GM12873 (cell line): ENCODE data around the gene SPRN.

Experiments
- CTCF ChIP-seq: IDR thresholded peaks from 2 replicates; pipeline ENCODE4 v1.5.1; 2012; ENCODE audit warnings: low read depth, mild to moderate bottlenecking, moderate library complexity, low read length, control low read depth; ENCODE audit not compliant: insufficient read depth; ENCODE audit errors: missing control alignments

The SPRN gene

GRCh38 chr10:133459454-133460207 lies 35.2 kb upstream of the SPRN start:
- no peak for TF ChIP-seq CTCF

GRCh38 chr10:133458710-133459453 lies 34.5 kb upstream of the SPRN start:
- TF ChIP-seq CTCF = no peak

- TF ChIP-seq CTCF = no peak
Observed at GRCh38 chr10:133458021-133458709, 33.7 kb upstream of the SPRN start.

GRCh38 chr10:133457100-133457841 lies 32.8 kb upstream of the SPRN start:
- TF ChIP-seq CTCF = no peak

GRCh38 chr10:133456041-133456951 lies 31.9 kb upstream of the SPRN start:
- no peak for TF ChIP-seq CTCF

- TF ChIP-seq CTCF = no peak
Observed at GRCh38 chr10:133455611-133456031, 31.2 kb upstream of the SPRN start.
